ENCODE measurements around the gene HTR7.
"Not testable (repeated sequence)": the region's sequence is repeated elsewhere in the genome, so short reads cannot be mapped to it uniquely, and the experiment has no call there.

Gene HTR7

DNA sequence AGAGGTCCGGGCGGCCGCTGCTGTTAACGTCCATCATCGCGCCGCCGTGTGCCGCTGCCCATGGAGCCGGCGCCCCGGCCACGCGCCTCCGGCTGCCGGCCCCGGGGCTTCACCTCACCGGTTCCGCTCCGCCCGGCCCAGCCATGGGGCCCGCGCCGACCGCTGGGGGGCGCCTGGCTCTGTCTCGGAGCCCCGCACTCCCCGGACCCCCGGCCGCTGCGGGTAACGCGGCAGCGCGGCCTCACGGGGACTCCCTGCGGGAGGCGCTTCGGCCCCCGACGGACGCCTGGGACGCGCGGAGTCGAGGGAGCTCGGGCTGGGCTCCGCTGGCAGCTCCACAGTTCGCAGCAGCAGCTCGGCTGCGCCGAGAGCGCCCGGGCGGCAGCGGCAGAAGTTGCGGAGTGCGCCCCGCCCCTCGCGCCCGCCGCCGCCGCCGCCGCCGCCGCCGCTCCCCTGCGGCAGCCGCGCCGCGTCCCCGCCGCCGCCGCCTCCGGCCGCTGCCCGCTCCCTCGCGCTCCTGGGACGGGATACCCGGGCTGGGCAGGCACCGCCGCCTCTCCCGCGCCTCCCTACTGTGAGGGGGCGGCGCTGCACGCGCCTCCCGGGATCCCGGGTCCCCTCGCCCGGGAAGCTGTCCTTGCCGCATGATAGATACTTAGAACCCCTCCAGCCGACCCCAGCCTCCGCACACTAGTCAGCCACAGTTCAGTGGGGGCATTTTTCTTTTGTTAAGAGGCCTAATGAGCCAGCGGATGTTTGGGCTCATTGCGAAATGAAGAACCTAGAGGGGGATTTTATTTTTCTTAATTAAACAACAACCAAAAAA is at the start of gene HTR7:
Gene HTR7, minus strand, starts transcription at position 405 of the 826 bp plus-strand sequence. Its CDS starts 368 bp downstream, at position 37.
- peak; percentile 27 for DNase-seq (ENCODE audit: low read depth)

- no peak for DNase-seq (ENCODE audit: low read depth)
Observed at GRCh38 chr10:90906596-90906995, 48.8 kb upstream of the HTR7 start.

DNA sequence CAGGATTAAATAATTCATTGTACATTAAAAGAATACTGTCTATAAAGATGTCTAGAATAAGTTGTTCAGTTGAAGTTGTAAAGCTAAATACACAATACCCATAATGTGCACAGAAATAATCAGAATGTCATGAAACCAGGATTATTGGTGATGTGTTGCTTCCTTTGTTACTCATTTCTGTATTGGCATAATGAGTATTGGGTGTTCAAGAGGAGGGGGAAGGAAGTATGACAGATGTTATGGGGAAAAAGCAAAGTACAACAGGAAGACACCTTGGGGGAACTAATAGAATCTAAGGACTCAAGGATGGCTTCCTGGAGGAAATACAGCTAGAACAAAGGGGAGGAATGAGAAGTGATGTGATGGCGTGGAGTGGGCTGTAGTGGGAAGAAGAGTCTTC is 48.1 kb upstream of the HTR7 start:
- DNase-seq (ENCODE audit: low read depth): no peak

GRCh38 chr10:90896916-90897315 is 39.1 kb upstream of the HTR7 start:
- DNase-seq (ENCODE audit: low read depth): not testable (repeated sequence)

DNA sequence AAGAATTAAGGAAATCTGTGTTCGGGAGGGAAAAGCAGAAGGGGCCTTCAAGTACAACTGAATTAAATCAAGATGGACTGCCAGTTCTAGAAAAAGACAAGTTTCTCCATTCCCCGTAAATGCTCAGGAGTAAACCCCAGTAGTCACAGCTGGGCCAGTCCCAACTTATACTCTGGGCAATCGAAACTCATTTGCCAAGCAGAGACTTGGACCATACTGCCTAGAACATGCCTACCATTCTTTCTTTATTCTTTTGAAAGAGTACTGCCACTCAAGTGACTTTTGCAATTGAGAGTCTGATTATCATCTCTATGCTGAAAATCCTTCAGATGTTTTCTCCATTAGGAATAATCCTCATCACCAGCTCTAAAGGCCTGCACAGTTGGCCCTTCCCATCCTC is 35.4 kb upstream of the HTR7 start:
- no peak for DNase-seq (ENCODE audit: low read depth)

DNA sequence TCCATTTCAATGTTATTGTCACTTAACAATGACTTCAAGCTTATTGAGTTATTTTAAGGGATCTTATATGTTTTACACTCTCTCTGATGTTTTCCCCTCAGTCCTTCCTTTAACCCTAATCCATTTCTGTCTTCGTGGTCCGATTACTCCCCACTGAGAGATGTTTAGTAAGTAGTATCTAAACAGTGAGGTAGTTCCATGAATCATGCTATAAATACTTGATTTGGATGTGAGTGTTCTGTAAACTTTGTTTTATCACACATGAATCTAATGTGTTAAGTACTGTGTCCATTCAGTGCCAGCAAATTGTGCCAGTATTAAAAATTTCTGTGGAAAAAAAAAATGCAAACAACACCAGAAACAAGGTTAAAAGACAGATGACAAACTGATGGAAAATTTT is 32.5 kb upstream of the HTR7 start:
- no peak for DNase-seq (ENCODE audit: low read depth)

DNA sequence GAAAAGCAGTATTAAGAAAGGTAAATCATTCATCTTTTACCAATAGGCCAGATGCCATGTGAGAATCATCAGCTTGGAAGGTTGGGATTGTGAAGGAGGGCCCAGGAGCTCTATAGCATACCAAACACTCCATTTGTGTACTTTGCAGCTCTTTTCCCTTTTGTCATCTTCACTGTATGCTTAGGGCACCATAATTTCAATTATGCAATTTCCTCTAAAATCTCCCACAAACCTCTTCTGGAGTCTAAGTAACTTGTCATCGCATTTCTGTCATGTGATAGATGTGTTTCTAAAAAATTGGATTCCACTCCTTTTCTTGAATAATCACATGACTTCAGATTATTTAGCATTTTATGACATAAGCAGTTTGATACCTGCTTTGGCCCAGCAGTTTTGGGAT is 31.8 kb upstream of the HTR7 start:
- no peak for DNase-seq (ENCODE audit: low read depth)

DNA sequence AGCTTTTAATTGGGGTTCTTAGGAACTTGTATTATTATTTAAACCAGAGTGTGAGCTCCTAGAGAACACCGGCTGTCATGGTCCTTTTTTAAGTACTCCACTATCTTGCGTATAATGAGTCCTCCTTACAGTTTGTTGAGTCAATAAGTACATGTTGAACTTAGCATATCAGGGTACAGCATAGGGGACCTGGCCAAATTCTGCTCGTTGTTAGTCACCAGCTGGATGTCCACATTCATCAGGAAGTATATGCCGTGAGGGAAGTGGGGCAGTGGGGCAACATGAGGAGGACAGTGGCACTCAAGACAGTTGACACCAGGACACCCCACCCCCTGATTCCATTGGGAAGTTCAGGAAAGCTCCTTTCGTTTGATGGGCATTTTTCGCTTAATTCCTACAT is 30.5 kb upstream of the HTR7 start:
- DNase-seq (ENCODE audit: low read depth): no peak

DNA sequence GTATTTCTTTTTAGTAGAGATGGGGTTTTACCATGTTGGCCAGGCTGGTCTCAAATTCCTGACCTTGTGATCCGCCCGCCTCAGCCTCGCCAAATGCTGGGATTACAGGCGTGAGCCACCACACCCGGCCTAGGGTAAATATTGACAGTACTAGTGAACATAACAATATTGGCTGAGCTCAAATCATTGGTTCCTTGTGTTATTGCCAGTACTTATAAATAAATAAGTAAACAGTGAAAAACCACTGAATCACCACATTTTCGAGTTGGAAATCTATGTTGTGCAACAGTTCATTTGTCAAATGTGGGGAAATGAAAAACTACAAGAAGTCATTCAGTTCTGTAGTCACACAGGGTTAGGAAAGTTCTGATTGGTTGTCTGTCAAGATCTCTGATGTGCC is 29.7 kb upstream of the HTR7 start:
- no peak for DNase-seq (ENCODE audit: low read depth)

- DNase-seq (ENCODE audit: low read depth): no peak
Observed at GRCh38 chr10:90885176-90885575, 27.3 kb upstream of the HTR7 start.

DNA sequence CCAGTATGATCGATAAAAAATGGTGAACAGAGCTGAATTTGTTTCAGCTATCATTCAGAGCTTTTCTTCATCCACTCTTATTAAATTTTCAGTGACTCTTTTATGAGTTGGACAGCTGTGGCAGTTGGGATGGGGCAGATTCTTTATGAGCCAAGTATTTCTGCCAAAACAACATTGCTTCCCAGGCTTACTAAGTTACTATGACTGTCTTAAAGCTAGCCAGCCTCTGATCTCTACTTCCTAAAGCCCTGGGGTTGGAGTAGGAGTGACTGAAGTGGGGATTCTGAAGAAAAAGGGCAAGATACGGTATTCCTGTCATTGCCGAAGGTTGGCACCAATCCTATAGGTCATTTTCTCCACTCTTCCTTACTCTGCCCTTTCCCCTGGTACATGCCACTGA is 26.6 kb upstream of the HTR7 start:
- DNase-seq (ENCODE audit: low read depth): no peak

DNA sequence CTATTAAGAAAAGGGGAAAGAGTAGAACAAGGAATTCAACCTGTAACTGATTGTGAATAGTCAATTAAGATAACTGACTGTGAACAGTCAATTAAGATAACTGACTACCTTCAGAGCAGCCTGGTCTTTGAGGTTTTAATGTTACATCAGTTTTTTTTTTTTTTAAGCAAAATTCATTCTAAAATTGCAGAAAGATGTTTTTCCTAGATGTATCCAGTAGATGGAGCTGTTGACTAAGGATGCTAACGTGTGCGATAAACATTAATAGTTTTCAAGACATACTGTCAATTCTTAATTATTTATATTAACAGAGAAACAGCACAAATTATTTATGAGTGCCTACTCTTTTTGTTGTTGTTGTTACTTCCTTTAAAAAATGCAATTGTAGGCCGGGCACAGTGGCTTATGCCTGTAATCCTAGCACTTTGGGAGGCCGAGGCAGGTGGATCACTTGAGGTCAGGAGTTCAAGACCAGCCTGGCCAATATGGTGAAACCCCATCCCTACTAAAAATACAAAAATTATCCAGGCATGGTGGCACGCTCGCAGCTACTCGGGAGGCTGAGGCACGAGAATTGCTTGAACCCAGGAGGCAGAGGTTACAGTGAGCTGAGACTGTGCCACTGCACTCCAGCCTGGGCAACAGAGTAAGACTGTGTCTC is 22.4 kb upstream of the HTR7 start:
- not testable (repeated sequence) for DNase-seq (ENCODE audit: low read depth)

DNA sequence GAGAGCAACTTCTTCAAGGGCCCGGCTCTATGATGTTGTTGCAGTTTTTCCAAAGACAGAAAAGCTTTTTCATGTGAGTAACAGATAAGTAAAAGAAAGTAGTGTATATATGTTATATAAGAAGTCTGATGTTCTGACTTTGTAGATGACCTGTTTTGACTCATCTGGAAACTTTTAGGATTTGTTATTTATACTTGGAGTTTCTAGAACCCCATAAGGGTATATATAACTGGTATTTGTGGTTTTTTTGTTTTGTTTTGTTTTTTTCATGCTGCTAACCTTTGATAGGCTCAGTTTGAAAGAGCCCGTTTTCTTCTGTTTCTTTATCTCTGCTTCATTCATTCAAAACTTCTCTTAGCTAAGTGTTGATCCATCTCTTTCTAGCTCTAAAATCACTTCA is 21.2 kb upstream of the HTR7 start:
- DNase-seq (ENCODE audit: low read depth): no peak

DNA sequence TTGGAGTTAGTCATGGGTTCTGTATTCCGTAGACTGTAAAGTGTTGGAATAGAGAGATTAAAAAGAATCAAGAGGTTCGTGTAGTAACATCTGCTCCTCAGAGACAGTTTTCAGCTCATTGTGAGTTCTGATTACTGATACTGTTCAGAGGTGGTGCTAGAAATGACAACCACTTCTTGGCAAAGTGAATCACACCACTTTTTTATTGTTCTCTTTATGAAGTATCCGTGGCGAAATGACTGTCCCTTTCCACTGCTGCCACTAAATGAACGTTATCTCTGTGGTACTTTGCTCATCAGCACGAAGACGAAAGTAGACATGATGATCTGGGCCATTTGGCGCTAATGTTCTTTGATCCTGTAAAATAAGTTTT is 14.8 kb upstream of the HTR7 start:
- no peak for DNase-seq (ENCODE audit: low read depth)

- peak; percentile 70 for DNase-seq (ENCODE audit: low read depth)
Observed at GRCh38 chr10:90871766-90872647, 14.2 kb upstream of the HTR7 start, which contains the start of gene RPP30. TSS of gene RPP30 (plus strand) at chr10:90871974. CDS start at chr10:90871987, 13 bp downstream.

- no peak for DNase-seq (ENCODE audit: low read depth)
Observed at GRCh38 chr10:90871279-90871765, 13.5 kb upstream of the HTR7 start.

- DNase-seq (ENCODE audit: low read depth): no peak
Observed at GRCh38 chr10:90866050-90866598, 8.3 kb upstream of the HTR7 start.

GRCh38 chr10:90865401-90865800 is 7.6 kb upstream of the HTR7 start:
- no peak for DNase-seq (ENCODE audit: low read depth)

GRCh38 chr10:90862908-90863514 is 5.2 kb upstream of the HTR7 start:
- DNase-seq (ENCODE audit: low read depth): no peak

- DNase-seq (ENCODE audit: low read depth): no peak
Observed at GRCh38 chr10:90860790-90861189, 3.0 kb upstream of the HTR7 start.

GRCh38 chr10:90859321-90859751 is 1.5 kb upstream of the HTR7 start:
- no peak for DNase-seq (ENCODE audit: low read depth)

Measured in activated gamma-delta T cell treated with anti-CD3 and anti-CD28 coated beads, Interleukin-2, amount 50 U/mL, for 16 hours (primary cell).